Ishikawa (cell line): Measurements from ENCODE around the gene MAPK11.

ENCODE experiments used
- CEBPB ChIP-seq: IDR thresholded peaks from 2 replicates; pipeline ENCODE4 v1.6.1; 2012
- CREB1 ChIP-seq: IDR thresholded peaks from 2 replicates; pipeline ENCODE4 v1.6.1; 2012; ENCODE audit warnings: low read depth
- EGR1 ChIP-seq: IDR thresholded peaks from 2 replicates; pipeline ENCODE4 v1.6.1; 2012
- EP300 ChIP-seq: IDR thresholded peaks from 2 replicates; pipeline ENCODE4 v1.6.1; 2012; ENCODE audit warnings: borderline replicate concordance
- FOXM1 ChIP-seq: IDR thresholded peaks from 2 replicates; pipeline ENCODE4 v1.6.1; 2012; ENCODE audit warnings: low read depth, borderline replicate concordance
- MAX ChIP-seq: IDR thresholded peaks from 2 replicates; pipeline ENCODE4 v1.6.1; 2012
- NFIC ChIP-seq: IDR thresholded peaks from 2 replicates; pipeline ENCODE4 v1.6.1; 2012
- RAD21 ChIP-seq: IDR thresholded peaks from 2 replicates; pipeline ENCODE4 v1.6.1; 2012; ENCODE audit warnings: low read depth
- REST ChIP-seq: IDR thresholded peaks from 2 replicates; pipeline ENCODE4 v1.6.1; 2012; ENCODE audit warnings: low read depth, mild to moderate bottlenecking
- TAF1 ChIP-seq: IDR thresholded peaks from 2 replicates; pipeline ENCODE4 v1.6.1; 2012; ENCODE audit warnings: low read depth, mild to moderate bottlenecking
- TCF12 ChIP-seq: IDR thresholded peaks from 2 replicates; pipeline ENCODE4 v1.6.1; 2012; ENCODE audit warnings: low read depth
- TEAD4 ChIP-seq: IDR thresholded peaks from 2 replicates; pipeline ENCODE4 v1.6.1; 2012
- YY1 ChIP-seq: IDR thresholded peaks from 2 replicates; pipeline ENCODE4 v1.6.1; 2012; ENCODE audit warnings: low read depth
- ZBTB7A ChIP-seq: IDR thresholded peaks from 2 replicates; pipeline ENCODE4 v1.6.1; 2012; ENCODE audit warnings: low read depth
- TF ChIP-seq, protein P1 (sequence below): IDR thresholded peaks from 2 replicates; pipeline ENCODE4 v1.6.1; 2012

MAPK11 gene

DNA sequence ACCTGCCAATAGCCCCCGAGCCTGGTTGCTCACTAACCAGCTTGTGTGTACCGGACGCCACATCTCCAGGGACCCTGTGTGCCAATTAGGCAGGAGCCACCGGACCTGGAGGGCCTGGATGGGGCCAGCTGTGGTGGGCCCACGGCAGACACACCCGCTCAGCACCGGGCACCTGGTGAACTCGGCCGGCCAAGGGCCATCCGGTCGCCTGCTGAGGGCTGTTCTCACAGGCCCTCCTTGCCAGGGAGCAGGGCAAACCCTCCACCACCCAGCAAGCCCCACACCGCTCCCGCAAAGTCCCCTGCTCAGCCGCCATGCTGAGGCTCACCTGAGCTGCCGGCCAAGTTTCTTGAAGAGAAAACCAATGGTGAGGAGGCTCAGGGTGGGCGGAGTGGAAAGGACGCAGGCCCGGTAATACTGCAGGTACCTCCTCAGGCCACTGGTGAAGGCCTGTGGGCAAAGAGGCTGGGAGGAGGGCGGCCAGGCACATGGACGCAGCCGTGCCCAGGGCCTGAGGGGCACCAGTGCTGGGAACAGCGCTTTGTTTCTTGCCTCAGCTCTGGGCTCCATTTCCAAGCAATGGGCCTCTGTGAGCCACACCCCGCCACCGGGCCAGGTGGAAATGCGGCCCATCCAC lies 42.5 kb downstream of the MAPK11 start:
- TF ChIP-seq RAD21: no peak
- no peak for TF ChIP-seq EGR1
- TF ChIP-seq TCF12: no peak
- TF ChIP-seq MAX: no peak
- no peak for TF ChIP-seq CREB1
- TF ChIP-seq TEAD4: no peak
- TF ChIP-seq CEBPB: no peak
- TF ChIP-seq EP300: no peak
- no peak for TF ChIP-seq FOXM1
- no peak for TF ChIP-seq ZBTB7A
- TF ChIP-seq, protein P1, sequence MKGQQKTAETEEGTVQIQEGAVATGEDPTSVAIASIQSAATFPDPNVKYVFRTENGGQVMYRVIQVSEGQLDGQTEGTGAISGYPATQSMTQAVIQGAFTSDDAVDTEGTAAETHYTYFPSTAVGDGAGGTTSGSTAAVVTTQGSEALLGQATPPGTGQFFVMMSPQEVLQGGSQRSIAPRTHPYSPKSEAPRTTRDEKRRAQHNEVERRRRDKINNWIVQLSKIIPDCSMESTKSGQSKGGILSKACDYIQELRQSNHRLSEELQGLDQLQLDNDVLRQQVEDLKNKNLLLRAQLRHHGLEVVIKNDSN: no peak
- TF ChIP-seq YY1: no peak
- TF ChIP-seq REST: no peak
- TF ChIP-seq NFIC: no peak

- TF ChIP-seq CREB1 (no peak), REST (no peak), FOXM1 (no peak)
These were observed 43.4 kb downstream of the MAPK11 start for GRCh38 chr22:50226875-50227165.

DNA sequence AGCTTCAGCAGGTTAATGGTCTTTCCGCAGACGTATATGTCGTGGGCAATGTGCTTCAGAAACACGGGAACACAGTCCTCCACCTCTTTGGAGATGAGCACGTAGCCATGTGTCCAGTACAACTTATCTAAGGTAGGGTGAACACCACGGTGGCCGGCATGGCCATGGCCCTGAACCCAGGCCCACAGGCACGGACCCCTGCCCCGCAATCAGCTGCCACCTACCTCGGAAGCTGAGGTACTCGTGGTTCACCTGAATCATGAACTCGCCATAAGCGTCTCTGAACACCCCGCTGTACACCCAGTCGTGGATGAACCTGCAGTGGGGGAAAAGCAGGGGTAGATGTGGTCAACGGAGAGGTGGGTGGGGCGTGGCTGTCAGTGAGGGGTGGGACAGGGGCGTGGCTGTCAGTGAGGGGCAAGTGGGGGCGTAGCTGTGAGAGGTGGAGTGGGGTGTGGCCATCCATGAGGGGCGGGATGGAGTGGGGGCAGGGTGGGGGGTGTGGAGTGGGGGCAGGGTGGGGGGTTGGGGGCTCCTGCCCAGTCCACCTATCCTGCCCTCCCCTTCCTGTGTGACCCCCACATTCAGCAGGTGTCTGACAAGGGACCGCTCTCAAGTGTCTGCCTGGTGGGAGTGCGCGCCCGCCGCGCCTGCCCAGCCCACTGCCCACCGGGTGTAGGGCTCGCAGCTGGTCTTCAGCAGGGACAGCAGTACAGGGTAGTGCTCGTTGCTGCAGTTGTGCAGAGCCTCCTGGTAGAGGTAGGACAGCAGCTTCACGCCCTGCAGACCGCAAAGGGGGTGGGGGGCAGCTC lies 43.9 kb downstream of the MAPK11 start:
- TF ChIP-seq RAD21 (no peak), REST (no peak), EGR1 (no peak), MAX (no peak), EP300 (no peak), TAF1 (no peak), FOXM1 (no peak)
- TF ChIP-seq, protein P1: no peak

- TF ChIP-seq NFIC (no peak), TAF1 (no peak), EGR1 (no peak), FOXM1 (no peak), EP300 (no peak), TCF12 (no peak), MAX (no peak), CEBPB (no peak), TEAD4 (no peak), CREB1 (no peak), ZBTB7A (no peak; the same call in 1 of the 2 replicates), REST (no peak)
These were observed 44.8 kb downstream of the MAPK11 start for GRCh38 chr22:50225200-50225969.
